Measurements from ENCODE around the gene SGF29.

GRCh38 chr16:28621481-28622155 lies 67.9 kb downstream of the SGF29 start:
- TF ChIP-seq CTCF (conservative IDR thresholded peaks at IDR 0.05) = no peak
- TF ChIP-seq ZFX (IDR thresholded peaks at IDR 0.05) = no peak
